Left lung (tissue), 10 donors: ENCODE measurements around the gene C1QA. TPM values are rescaled to one million over a fixed set of nuclear protein-coding genes. Genes with fewer than 3 reads are reported as not detected.
"Not testable (repeated sequence)": the region's sequence is repeated elsewhere in the genome, so short reads cannot be mapped to it uniquely, and the experiment has no call there.

ENCODE experiments used
- ATAC-seq: fragments of 200-7000 bp; cut with Tn5 transposase; one replicate; pipeline ENCODE4 v1.9.1; 2020; ENCODE audit warnings: moderate library complexity
- DNase-seq, 4 donors: peaks; one replicate each; pipeline ENCODE4 v3.0.0-alpha.2; 2013 to 2020
- H3K27ac ChIP-seq, 2 donors: fragments of 200-600 bp; sonication (generic) in 1 of 2; one replicate each; pipeline versions ENCODE4 v1.5.0 to v1.8.0; 2020 to 2021
- H3K27me3 ChIP-seq, 2 donors: fragments of 200-600 bp; sonication (generic) in 1 of 2; one replicate each; pipeline versions ENCODE4 v1.5.0 to v1.8.0; 2020 to 2021
- H3K36me3 ChIP-seq, 2 donors: fragments of 200-600 bp; sonication (generic) in 1 of 2; one replicate each; pipeline versions ENCODE4 v1.5.0 to v1.8.0; 2020 to 2021
- H3K4me1 ChIP-seq, 2 donors: fragments of 200-600 bp; one replicate each; pipeline ENCODE4 v1.8.0; 2021
- H3K4me3 ChIP-seq, 2 donors: fragments of 200-600 bp; sonication (generic) in 1 of 2; one replicate each; pipeline versions ENCODE4 v1.5.0 to v1.8.0; 2020 to 2021; ENCODE audit warnings: mild to moderate bottlenecking in 1 of 2
- H3K9me3 ChIP-seq, 2 donors: fragments of 200-600 bp; sonication (generic) in 1 of 2; one replicate each; pipeline versions ENCODE4 v1.5.0 to v1.8.0; 2020 to 2021
- intact Hi-C, 2 donors: fragments of 100-400 bp; cut with DNase I; formaldehyde crosslinking; loops; one replicate each; pipeline versions ENCODE4 v1.11.2 to v1.14.2; 2022
- polyA plus RNA-seq, 6 donors: library from polyadenylated mRNA; unstranded; fragments of 120-200 nt; gene quantifications; one replicate each; pipeline ENCODE4 v1.2.1, GENCODE V29; 2013; ENCODE audit not compliant: insufficient read length in 6 of 6
- total RNA-seq, 2 donors: library from RNA; stranded (reverse); fragmentation: NEBNext Ultra II Directional; extraction: Animal tissue kit (Norgen Biotek cat#: 25700); gene quantifications; one replicate each; pipeline ENCODE4 v1.2.1, GENCODE V29; 2021
- TF ChIP-seq, protein P1 (sequence below), 2 donors: fragments of 200-600 bp; sonication (generic) in 1 of 2; IDR thresholded peaks; one replicate each; pipeline versions ENCODE4 v1.5.0 to v1.8.0; 2021; ENCODE audit warnings: antibody characterized with exemption in 2 of 2
- donor health status: DM: no; HTN: yes; CAD: no.
- donor health status: DM: no; HTN: no; CAD: no.

C1QA gene
- total and polyA plus RNA-seq, 8 donors, result 15.3 to 476 (median 24.1) TPM

DNA sequence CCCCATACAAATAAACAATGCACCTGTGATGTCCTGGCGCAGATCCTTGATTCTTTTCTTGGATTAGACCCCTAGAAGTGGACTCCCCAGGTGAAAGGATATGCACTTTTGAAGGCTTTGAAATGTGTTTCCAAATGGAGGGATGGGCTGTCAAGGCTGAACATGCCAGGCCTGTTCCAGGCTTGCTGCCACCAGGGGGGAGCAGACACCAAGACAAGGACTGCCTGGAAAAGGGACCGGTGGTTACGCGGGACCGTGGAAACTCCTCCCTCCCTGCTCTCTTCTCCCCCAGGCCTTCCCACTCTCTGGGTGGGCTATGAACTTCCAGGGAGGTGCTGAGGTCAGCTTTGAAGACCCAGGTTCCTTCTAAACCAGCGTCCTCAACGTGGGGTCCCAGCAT, 29.3 kb downstream of the C1QA start:
- H3K36me3 ChIP-seq, result peaks cover 0 to 3% of the 10 kb centered on the region in 2 donors
- intact Hi-C loops, result no loop called here
- peaks cover 0 to 45% of the 10 kb centered on the region in 2 donors for H3K27me3 ChIP-seq
- TF ChIP-seq, protein P1, sequence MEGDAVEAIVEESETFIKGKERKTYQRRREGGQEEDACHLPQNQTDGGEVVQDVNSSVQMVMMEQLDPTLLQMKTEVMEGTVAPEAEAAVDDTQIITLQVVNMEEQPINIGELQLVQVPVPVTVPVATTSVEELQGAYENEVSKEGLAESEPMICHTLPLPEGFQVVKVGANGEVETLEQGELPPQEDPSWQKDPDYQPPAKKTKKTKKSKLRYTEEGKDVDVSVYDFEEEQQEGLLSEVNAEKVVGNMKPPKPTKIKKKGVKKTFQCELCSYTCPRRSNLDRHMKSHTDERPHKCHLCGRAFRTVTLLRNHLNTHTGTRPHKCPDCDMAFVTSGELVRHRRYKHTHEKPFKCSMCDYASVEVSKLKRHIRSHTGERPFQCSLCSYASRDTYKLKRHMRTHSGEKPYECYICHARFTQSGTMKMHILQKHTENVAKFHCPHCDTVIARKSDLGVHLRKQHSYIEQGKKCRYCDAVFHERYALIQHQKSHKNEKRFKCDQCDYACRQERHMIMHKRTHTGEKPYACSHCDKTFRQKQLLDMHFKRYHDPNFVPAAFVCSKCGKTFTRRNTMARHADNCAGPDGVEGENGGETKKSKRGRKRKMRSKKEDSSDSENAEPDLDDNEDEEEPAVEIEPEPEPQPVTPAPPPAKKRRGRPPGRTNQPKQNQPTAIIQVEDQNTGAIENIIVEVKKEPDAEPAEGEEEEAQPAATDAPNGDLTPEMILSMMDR (IDR thresholded peaks at IDR 0.05), result no peak
- H3K4me3 ChIP-seq, result no peak overlapping the region
- no peak for ATAC-seq
- H3K4me1 ChIP-seq, result no peaks in the 10 kb centered on the region
- no peaks in the 10 kb centered on the region for H3K9me3 ChIP-seq
- peak in 2 of 4 donors; percentile 28 to 54 for DNase-seq
- no peak overlapping the region for H3K27ac ChIP-seq

GRCh38 chr1:22666412-22666811, 30.0 kb downstream of the C1QA start:
- no peaks in the 10 kb centered on the region for H3K36me3 ChIP-seq
- intact Hi-C loops, result no loop called here
- H3K4me3 ChIP-seq, result no peak overlapping the region
- H3K27me3 ChIP-seq, result peaks cover 0 to 51% of the 10 kb centered on the region in 2 donors
- no peaks in the 10 kb centered on the region for H3K9me3 ChIP-seq
- ATAC-seq (no peak), DNase-seq (no peak)
- H3K4me1 ChIP-seq, result no peaks in the 10 kb centered on the region
- no peak overlapping the region for H3K27ac ChIP-seq
- TF ChIP-seq, protein P1 (IDR thresholded peaks at IDR 0.05), result no peak

- H3K27ac ChIP-seq, intact Hi-C loops, H3K9me3 ChIP-seq, H3K4me1 ChIP-seq, DNase-seq, H3K36me3 ChIP-seq, H3K4me3 ChIP-seq, ATAC-seq: not testable (repeated sequence)
- H3K27me3 ChIP-seq, result peaks cover 0 to 70% of the 10 kb centered on the region in 2 donors
Observed at GRCh38 chr1:22668840-22669239, 32.4 kb downstream of the C1QA start.

GRCh38 chr1:22670352-22670975, 34.0 kb downstream of the C1QA start:
- DNase-seq (no peak), ATAC-seq (no peak)
- Histone ChIP-seq H3K9me3 (no peaks in the 10 kb centered on the region), H3K4me1 (no peaks in the 10 kb centered on the region), H3K27ac (no peak overlapping the region), H3K36me3 (no peaks in the 10 kb centered on the region), H3K4me3 (no peak overlapping the region), H3K27me3 (peaks cover 0 to 82% of the 10 kb centered on the region in 2 donors)
- TF ChIP-seq, protein P1 (IDR thresholded peaks at IDR 0.05), result no peak
- intact Hi-C loops, result loop anchor here in 1 of 2 donors (10.0 kb wide), 1 partner anchor 254 kb away; no protein-coding TSS in a partner anchor

- TF ChIP-seq, protein P1 (IDR thresholded peaks at IDR 0.05), result no peak
- intact Hi-C loops, result loop anchor here in 1 of 2 donors (10.0 kb wide), 1 partner anchor 253 kb away; no protein-coding TSS in a partner anchor
- Histone ChIP-seq H3K27me3 (peaks cover 0 to 92% of the 10 kb centered on the region in 2 donors), H3K9me3 (no peaks in the 10 kb centered on the region), H3K4me3 (no peak overlapping the region), H3K27ac (no peak overlapping the region), H3K4me1 (no peaks in the 10 kb centered on the region), H3K36me3 (no peaks in the 10 kb centered on the region)
- ATAC-seq (no peak), DNase-seq (no peak)
Observed at GRCh38 chr1:22671999-22672398, 35.6 kb downstream of the C1QA start.
